Nephron progenitor cell (in vitro differentiated cells): ENCODE data around the gene GRM6.

Source experiments
- DNase-seq: peaks from one replicate; pipeline ENCODE4 v3.0.0; 2021
- H3K27ac Mint-ChIP-seq: 2 replicates; pipeline ENCODE4 v1.8.0; 2021; ENCODE audit warnings: mild to moderate bottlenecking, moderate library complexity, mixed read lengths
- H3K27me3 Mint-ChIP-seq: 2 replicates; pipeline ENCODE4 v1.8.0; 2021; ENCODE audit warnings: mild to moderate bottlenecking, low read depth, mixed read lengths; ENCODE audit not compliant: poor library complexity
- H3K36me3 Mint-ChIP-seq: 2 replicates; pipeline ENCODE4 v1.8.0; 2021; ENCODE audit warnings: low read depth, mixed read lengths
- H3K4me1 Mint-ChIP-seq: 2 replicates; pipeline ENCODE4 v1.8.0; 2021; ENCODE audit warnings: mixed read lengths
- H3K4me3 Mint-ChIP-seq: 2 replicates; pipeline ENCODE4 v1.8.0; 2021; ENCODE audit warnings: mild to moderate bottlenecking, moderate library complexity, mixed read lengths
- H3K9me3 Mint-ChIP-seq: 2 replicates; pipeline ENCODE4 v1.8.0; 2021; ENCODE audit warnings: mild to moderate bottlenecking, moderate library complexity, mixed read lengths
- CTCF ChIP-seq: fragments of 200-600 bp; sonication (generic); IDR thresholded peaks from 2 replicates; pipeline ENCODE4 v1.5.0; 2021; ENCODE audit warnings: antibody characterized with exemption

The GRM6 gene

GRCh38 chr5:178988436-178989220, 6.5 kb downstream of the GRM6 start:
- H3K4me1 Mint-ChIP-seq = no peaks in the 10 kb centered on the region
- no peak overlapping the region for H3K27ac Mint-ChIP-seq
- H3K36me3 Mint-ChIP-seq = no peaks in the 10 kb centered on the region
- no peak for DNase-seq
- peaks cover 89% of the 10 kb centered on the region for H3K9me3 Mint-ChIP-seq
- H3K4me3 Mint-ChIP-seq = no peak overlapping the region
- no peak for TF ChIP-seq CTCF
- peaks cover 21% of the 10 kb centered on the region for H3K27me3 Mint-ChIP-seq

GRCh38 chr5:178986326-178986960, 8.7 kb downstream of the GRM6 start:
- peaks cover 6% of the 10 kb centered on the region for H3K27me3 Mint-ChIP-seq
- no peak overlapping the region for H3K27ac Mint-ChIP-seq
- DNase-seq = no peak
- no peaks in the 10 kb centered on the region for H3K36me3 Mint-ChIP-seq
- H3K4me3 Mint-ChIP-seq = no peak overlapping the region
- H3K4me1 Mint-ChIP-seq = no peaks in the 10 kb centered on the region
- TF ChIP-seq CTCF = no peak
- peaks cover 88% of the 10 kb centered on the region for H3K9me3 Mint-ChIP-seq

GRCh38 chr5:178984145-178985072, 10.7 kb downstream of the GRM6 start:
- H3K4me1 Mint-ChIP-seq = no peaks in the 10 kb centered on the region
- DNase-seq = no peak
- peaks cover 92% of the 10 kb centered on the region for H3K9me3 Mint-ChIP-seq
- no peak for TF ChIP-seq CTCF
- no peak overlapping the region for H3K4me3 Mint-ChIP-seq
- peaks cover 2% of the 10 kb centered on the region for H3K27me3 Mint-ChIP-seq
- no peaks in the 10 kb centered on the region for H3K36me3 Mint-ChIP-seq
- no peak overlapping the region for H3K27ac Mint-ChIP-seq

GRCh38 chr5:178983728-178984127, 11.4 kb downstream of the GRM6 start:
- Mint-ChIP-seq H3K4me3 (no peak overlapping the region), H3K27me3 (peaks cover 2% of the 10 kb centered on the region), H3K36me3 (no peaks in the 10 kb centered on the region), H3K27ac (no peak overlapping the region), H3K4me1 (no peaks in the 10 kb centered on the region), H3K9me3 (peaks cover 94% of the 10 kb centered on the region)
- no peak for DNase-seq
- TF ChIP-seq CTCF = no peak

- TF ChIP-seq CTCF = no peak
- Mint-ChIP-seq H3K4me3 (no peak overlapping the region), H3K36me3 (no peaks in the 10 kb centered on the region), H3K9me3 (peaks cover 94% of the 10 kb centered on the region), H3K27me3 (peaks cover 2% of the 10 kb centered on the region), H3K4me1 (no peaks in the 10 kb centered on the region), H3K27ac (no peak overlapping the region)
- DNase-seq = no peak
These were observed 12.2 kb downstream of the GRM6 start for GRCh38 chr5:178982941-178983340.
